ENCODE data around the gene NPB. TPM values are rescaled to one million over a fixed set of nuclear protein-coding genes. Genes with fewer than 3 reads are reported as not detected.

Gene NPB
- polyA plus RNA-seq, 1 donor from 2014 or later, result 1.3 TPM

DNA sequence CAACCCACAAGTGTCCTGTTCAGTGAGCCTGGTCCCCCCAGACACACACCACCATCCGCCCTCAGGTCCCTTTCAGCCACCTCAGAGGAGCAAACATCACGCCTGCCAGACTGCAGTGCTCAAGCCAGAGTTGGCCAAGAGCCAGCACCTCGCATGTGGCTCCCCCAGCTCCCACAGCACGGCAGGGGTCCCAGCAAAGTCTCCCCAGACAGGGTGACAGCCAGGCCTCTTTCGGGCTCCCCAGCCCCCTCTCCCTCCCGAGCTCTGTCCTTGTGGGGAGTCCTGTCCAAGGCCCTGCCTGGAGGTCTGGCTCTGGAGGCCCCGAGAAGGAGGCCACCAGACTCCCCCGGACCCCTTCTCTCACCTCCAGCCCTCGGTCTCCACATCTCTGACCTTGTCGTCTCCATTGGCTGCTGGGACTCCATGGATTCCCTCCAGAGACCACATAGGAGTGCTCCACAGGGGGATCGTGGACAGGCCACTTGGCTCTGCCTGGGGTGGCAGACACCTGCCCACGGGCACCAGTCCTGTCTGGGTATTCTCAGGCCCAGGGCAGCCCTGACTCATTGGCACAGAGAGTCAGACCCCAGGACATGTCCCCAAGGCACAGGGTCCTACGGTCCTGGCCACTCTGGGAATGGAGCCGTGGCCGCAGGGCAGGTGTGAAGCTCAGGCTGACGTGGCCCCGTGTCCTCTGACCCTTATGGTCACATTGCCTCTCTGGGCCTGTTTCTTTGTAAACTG is 46.8 kb downstream of the NPB start:
- Histone ChIP-seq H3K4me3 (ENCODE audit: low read length) (no peak overlapping the region), H2AFZ (ENCODE audit: low read depth, low read length) (no peak overlapping the region), H4K20me1 (ENCODE audit: insufficient read depth) (no peaks in the 10 kb centered on the region), H3K9me3 (ENCODE audit: low read length) (no peaks in the 10 kb centered on the region), H3K9ac (ENCODE audit: low read length) (no peak overlapping the region), H3K79me2 (replicated peaks; ENCODE audit: insufficient read depth, low read length) (no peaks in the 10 kb centered on the region), H3K36me3 (ENCODE audit: insufficient read depth, low read length) (no peaks in the 10 kb centered on the region), H3F3A (ENCODE audit: insufficient read depth, low read length, poor library complexity, severe bottlenecking) (no peaks in the 10 kb centered on the region), H3K27me3 (ENCODE audit: insufficient read depth, low read depth, low read length) (no peaks in the 10 kb centered on the region), H3K9me2 (ENCODE audit: insufficient read depth, low read length) (no peaks in the 10 kb centered on the region), H3K4me2 (ENCODE audit: low read length) (no peak overlapping the region), H3K27ac (ENCODE audit: low read length) (no peak overlapping the region)
- TF ChIP-seq POLR2AphosphoS5 (IDR thresholded peaks at IDR 0.05) (no peak), SMC3 (conservative IDR thresholded peaks at IDR 0.05; ENCODE audit: poor library complexity) (no peak), MXI1 (conservative IDR thresholded peaks at IDR 0.05; ENCODE audit: poor library complexity, severe bottlenecking) (no peak), EZH2 (IDR thresholded peaks at IDR 0.05; ENCODE audit: borderline replicate concordance, insufficient read depth, low read length, poor library complexity, severe bottlenecking) (no peak), EP300 (conservative IDR thresholded peaks at IDR 0.05; ENCODE audit: poor library complexity, severe bottlenecking) (no peak), RAD21 (conservative IDR thresholded peaks at IDR 0.05) (no peak), TAF1 (IDR thresholded peaks at IDR 0.05; ENCODE audit: low read depth) (no peak)
- TF ChIP-seq, protein P1, sequence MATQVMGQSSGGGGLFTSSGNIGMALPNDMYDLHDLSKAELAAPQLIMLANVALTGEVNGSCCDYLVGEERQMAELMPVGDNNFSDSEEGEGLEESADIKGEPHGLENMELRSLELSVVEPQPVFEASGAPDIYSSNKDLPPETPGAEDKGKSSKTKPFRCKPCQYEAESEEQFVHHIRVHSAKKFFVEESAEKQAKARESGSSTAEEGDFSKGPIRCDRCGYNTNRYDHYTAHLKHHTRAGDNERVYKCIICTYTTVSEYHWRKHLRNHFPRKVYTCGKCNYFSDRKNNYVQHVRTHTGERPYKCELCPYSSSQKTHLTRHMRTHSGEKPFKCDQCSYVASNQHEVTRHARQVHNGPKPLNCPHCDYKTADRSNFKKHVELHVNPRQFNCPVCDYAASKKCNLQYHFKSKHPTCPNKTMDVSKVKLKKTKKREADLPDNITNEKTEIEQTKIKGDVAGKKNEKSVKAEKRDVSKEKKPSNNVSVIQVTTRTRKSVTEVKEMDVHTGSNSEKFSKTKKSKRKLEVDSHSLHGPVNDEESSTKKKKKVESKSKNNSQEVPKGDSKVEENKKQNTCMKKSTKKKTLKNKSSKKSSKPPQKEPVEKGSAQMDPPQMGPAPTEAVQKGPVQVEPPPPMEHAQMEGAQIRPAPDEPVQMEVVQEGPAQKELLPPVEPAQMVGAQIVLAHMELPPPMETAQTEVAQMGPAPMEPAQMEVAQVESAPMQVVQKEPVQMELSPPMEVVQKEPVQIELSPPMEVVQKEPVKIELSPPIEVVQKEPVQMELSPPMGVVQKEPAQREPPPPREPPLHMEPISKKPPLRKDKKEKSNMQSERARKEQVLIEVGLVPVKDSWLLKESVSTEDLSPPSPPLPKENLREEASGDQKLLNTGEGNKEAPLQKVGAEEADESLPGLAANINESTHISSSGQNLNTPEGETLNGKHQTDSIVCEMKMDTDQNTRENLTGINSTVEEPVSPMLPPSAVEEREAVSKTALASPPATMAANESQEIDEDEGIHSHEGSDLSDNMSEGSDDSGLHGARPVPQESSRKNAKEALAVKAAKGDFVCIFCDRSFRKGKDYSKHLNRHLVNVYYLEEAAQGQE (IDR thresholded peaks at IDR 0.05; ENCODE audit: borderline replicate concordance), result no peak
- TF ChIP-seq, protein P2, sequence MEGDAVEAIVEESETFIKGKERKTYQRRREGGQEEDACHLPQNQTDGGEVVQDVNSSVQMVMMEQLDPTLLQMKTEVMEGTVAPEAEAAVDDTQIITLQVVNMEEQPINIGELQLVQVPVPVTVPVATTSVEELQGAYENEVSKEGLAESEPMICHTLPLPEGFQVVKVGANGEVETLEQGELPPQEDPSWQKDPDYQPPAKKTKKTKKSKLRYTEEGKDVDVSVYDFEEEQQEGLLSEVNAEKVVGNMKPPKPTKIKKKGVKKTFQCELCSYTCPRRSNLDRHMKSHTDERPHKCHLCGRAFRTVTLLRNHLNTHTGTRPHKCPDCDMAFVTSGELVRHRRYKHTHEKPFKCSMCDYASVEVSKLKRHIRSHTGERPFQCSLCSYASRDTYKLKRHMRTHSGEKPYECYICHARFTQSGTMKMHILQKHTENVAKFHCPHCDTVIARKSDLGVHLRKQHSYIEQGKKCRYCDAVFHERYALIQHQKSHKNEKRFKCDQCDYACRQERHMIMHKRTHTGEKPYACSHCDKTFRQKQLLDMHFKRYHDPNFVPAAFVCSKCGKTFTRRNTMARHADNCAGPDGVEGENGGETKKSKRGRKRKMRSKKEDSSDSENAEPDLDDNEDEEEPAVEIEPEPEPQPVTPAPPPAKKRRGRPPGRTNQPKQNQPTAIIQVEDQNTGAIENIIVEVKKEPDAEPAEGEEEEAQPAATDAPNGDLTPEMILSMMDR (IDR thresholded peaks at IDR 0.05; ENCODE audit: poor library complexity, severe bottlenecking), result no peak

GRCh38 chr17:81950501-81950900 is 48.5 kb downstream of the NPB start:
- Histone ChIP-seq H3K9me2 (ENCODE audit: insufficient read depth, low read length) (no peaks in the 10 kb centered on the region), H3K4me3 (ENCODE audit: low read length) (no peak overlapping the region), H3K27ac (ENCODE audit: low read length) (no peak overlapping the region), H3K9me3 (ENCODE audit: low read length) (no peaks in the 10 kb centered on the region), H3K27me3 (ENCODE audit: insufficient read depth, low read depth, low read length) (no peaks in the 10 kb centered on the region), H3F3A (ENCODE audit: insufficient read depth, low read length, poor library complexity, severe bottlenecking) (no peaks in the 10 kb centered on the region), H3K9ac (ENCODE audit: low read length) (no peak overlapping the region), H4K20me1 (ENCODE audit: insufficient read depth) (no peaks in the 10 kb centered on the region), H3K36me3 (ENCODE audit: insufficient read depth, low read length) (no peaks in the 10 kb centered on the region), H2AFZ (ENCODE audit: low read depth, low read length) (no peak overlapping the region), H3K79me2 (replicated peaks; ENCODE audit: insufficient read depth, low read length) (no peaks in the 10 kb centered on the region), H3K4me2 (ENCODE audit: low read length) (no peak overlapping the region)
- TF ChIP-seq EP300 (conservative IDR thresholded peaks at IDR 0.05; ENCODE audit: poor library complexity, severe bottlenecking), result no peak
- TF ChIP-seq EZH2 (IDR thresholded peaks at IDR 0.05; ENCODE audit: borderline replicate concordance, insufficient read depth, low read length, poor library complexity, severe bottlenecking), result no peak
- TF ChIP-seq POLR2AphosphoS5 (IDR thresholded peaks at IDR 0.05), result no peak
- TF ChIP-seq, protein P2 (IDR thresholded peaks at IDR 0.05; ENCODE audit: poor library complexity, severe bottlenecking), result no peak
- no peak for TF ChIP-seq RAD21 (conservative IDR thresholded peaks at IDR 0.05)
- TF ChIP-seq, protein P1 (IDR thresholded peaks at IDR 0.05; ENCODE audit: borderline replicate concordance), result no peak
- no peak for TF ChIP-seq MXI1 (conservative IDR thresholded peaks at IDR 0.05; ENCODE audit: poor library complexity, severe bottlenecking)
- no peak for TF ChIP-seq SMC3 (conservative IDR thresholded peaks at IDR 0.05; ENCODE audit: poor library complexity)
- TF ChIP-seq TAF1 (IDR thresholded peaks at IDR 0.05; ENCODE audit: low read depth), result no peak
